ENCODE data around the gene NOM1. TPM values are rescaled to one million over a fixed set of nuclear protein-coding genes. Genes with fewer than 3 reads are reported as not detected.

NOM1 gene
- total RNA-seq, 3 donors from 2014 or later (not counting 1 experiment from before 2014, with no cell fraction given), result 22.5 to 35.6 (median 34.7) TPM

- Histone ChIP-seq H3K4me3 (ENCODE audit: low read length) (no peak overlapping the region), H3K27me3 (ENCODE audit: control insufficient read depth, insufficient read depth, low read length) (peaks cover 10% of the 10 kb centered on the region), H3K4me1 (ENCODE audit: control insufficient read depth, insufficient read depth, low read length) (peaks cover 5% of the 10 kb centered on the region), H3K27ac (ENCODE audit: low read length) (no peak overlapping the region), H3K36me3 (ENCODE audit: control insufficient read depth, insufficient read depth, low read length) (no peaks in the 10 kb centered on the region), H3K9me3 (ENCODE audit: control insufficient read depth, insufficient read depth, low read length) (no peaks in the 10 kb centered on the region)
- ATAC-seq, result no peak
- intact Hi-C loops (cut with micrococcal nuclease), result no loop called here
- no peak for TF ChIP-seq CTCF (IDR thresholded peaks at IDR 0.05)
- H3K36me3 Mint-ChIP-seq, result no peaks in the 10 kb centered on the region
- H3K27ac Mint-ChIP-seq, result no peak overlapping the region
- H3K27me3 Mint-ChIP-seq (ENCODE audit: low read depth in 2 of 2), result peaks cover 31 to 41% of the 10 kb centered on the region in 2 donors
- DNase-seq, result no peak
- no peaks in the 10 kb centered on the region for H3K9me3 Mint-ChIP-seq
- no peak overlapping the region for H3K4me3 Mint-ChIP-seq
- H3K4me1 Mint-ChIP-seq, result no peaks in the 10 kb centered on the region
- 92% methylated on average over 8 of the region's 8 CpGs for WGBS (ENCODE audit: insufficient coverage)
Observed at GRCh38 chr7:156994417-156994816, 44.9 kb downstream of the NOM1 start.

GRCh38 chr7:156998988-156999957 is 49.8 kb downstream of the NOM1 start:
- no peaks in the 10 kb centered on the region for H3K36me3 Mint-ChIP-seq
- no peak overlapping the region for H3K27ac ChIP-seq (ENCODE audit: low read length)
- H3K4me3 ChIP-seq (ENCODE audit: low read length), result peak overlapping the region; percentile 10
- H3K27me3 ChIP-seq (ENCODE audit: control insufficient read depth, insufficient read depth, low read length), result peaks cover 39% of the 10 kb centered on the region
- intact Hi-C loops (cut with micrococcal nuclease), result no loop called here
- no peak overlapping the region for H3K27ac Mint-ChIP-seq
- no peaks in the 10 kb centered on the region for H3K9me3 ChIP-seq (ENCODE audit: control insufficient read depth, insufficient read depth, low read length)
- TF ChIP-seq CTCF (IDR thresholded peaks at IDR 0.05), result no peak
- WGBS (ENCODE audit: insufficient coverage), result 6% methylated on average over 57 of the region's 57 CpGs
- DNase-seq (no peak), ATAC-seq (peak in 1 of 3 donors; percentile 34)
- no peaks in the 10 kb centered on the region for H3K9me3 Mint-ChIP-seq
- no peaks in the 10 kb centered on the region for H3K36me3 ChIP-seq (ENCODE audit: control insufficient read depth, insufficient read depth, low read length)
- H3K4me1 ChIP-seq (ENCODE audit: control insufficient read depth, insufficient read depth, low read length), result peaks cover 15% of the 10 kb centered on the region
- peaks cover 9 to 13% of the 10 kb centered on the region in 2 donors for H3K4me1 Mint-ChIP-seq
- H3K27me3 Mint-ChIP-seq (ENCODE audit: low read depth in 2 of 2), result peaks cover 56 to 58% of the 10 kb centered on the region in 2 donors
- H3K4me3 Mint-ChIP-seq, result peak overlapping the region; percentile 72

GRCh38 chr7:156999958-157000726 is 50.6 kb downstream of the NOM1 start:
- TF ChIP-seq CTCF (IDR thresholded peaks at IDR 0.05), result no peak
- intact Hi-C loops (cut with micrococcal nuclease), result no loop called here
- no peak overlapping the region for H3K27ac Mint-ChIP-seq
- H3K27ac ChIP-seq (ENCODE audit: low read length), result no peak overlapping the region
- peak overlapping the region; percentile 85 for H3K4me3 Mint-ChIP-seq
- peaks cover 13% of the 10 kb centered on the region in 2 donors for H3K4me1 Mint-ChIP-seq
- H3K9me3 Mint-ChIP-seq, result no peaks in the 10 kb centered on the region
- no peaks in the 10 kb centered on the region for H3K9me3 ChIP-seq (ENCODE audit: control insufficient read depth, insufficient read depth, low read length)
- DNase-seq (no peak), ATAC-seq (peak in 1 of 3 donors; percentile 18)
- H3K27me3 Mint-ChIP-seq (ENCODE audit: low read depth in 2 of 2), result peaks cover 64 to 66% of the 10 kb centered on the region in 2 donors
- H3K27me3 ChIP-seq (ENCODE audit: control insufficient read depth, insufficient read depth, low read length), result peaks cover 44% of the 10 kb centered on the region
- H3K36me3 Mint-ChIP-seq, result no peaks in the 10 kb centered on the region
- no peaks in the 10 kb centered on the region for H3K36me3 ChIP-seq (ENCODE audit: control insufficient read depth, insufficient read depth, low read length)
- H3K4me3 ChIP-seq (ENCODE audit: low read length), result peak overlapping the region; percentile 18
- WGBS (ENCODE audit: insufficient coverage), result 1% methylated on average over 63 of the region's 75 CpGs
- peaks cover 15% of the 10 kb centered on the region for H3K4me1 ChIP-seq (ENCODE audit: control insufficient read depth, insufficient read depth, low read length)
